NCI-H2107 (cell line): ENCODE results near the gene MORC3.
"Not testable (repeated sequence)": the region's sequence is repeated elsewhere in the genome, so short reads cannot be mapped to it uniquely, and the experiment has no call there.

Source experiments
- DNase-seq: peaks from one replicate; lab custom pipeline; 2025; lab: John Stamatoyannopoulos, UW

MORC3 gene

GRCh38 chr21:36319767-36320420 is at the start of gene MORC3:
Gene MORC3, plus strand, starts transcription at chr21:36320197. Its CDS starts 68 bp downstream, at chr21:36320265.
- peak; percentile 99 for DNase-seq

- DNase-seq: not testable (repeated sequence)
Observed at GRCh38 chr21:36270786-36271695, 49.0 kb upstream of the MORC3 start.

- no peak for DNase-seq
Observed at GRCh38 chr21:36274128-36274527, 45.9 kb upstream of the MORC3 start.

- no peak for DNase-seq
Observed at GRCh38 chr21:36282568-36283230, 37.3 kb upstream of the MORC3 start.

GRCh38 chr21:36283231-36283622 is 36.8 kb upstream of the MORC3 start:
- DNase-seq: not testable (repeated sequence)

GRCh38 chr21:36288651-36289243 is 31.2 kb upstream of the MORC3 start:
- no peak for DNase-seq

- no peak for DNase-seq
Observed at GRCh38 chr21:36291509-36291908, 28.5 kb upstream of the MORC3 start.

- DNase-seq: no peak
Observed at GRCh38 chr21:36297406-36297937, 22.5 kb upstream of the MORC3 start.

GRCh38 chr21:36297938-36298572 is 21.9 kb upstream of the MORC3 start:
- no peak for DNase-seq

- DNase-seq: no peak
Observed at GRCh38 chr21:36306872-36307534, 13.0 kb upstream of the MORC3 start.

GRCh38 chr21:36310016-36310415 is 10.0 kb upstream of the MORC3 start:
- DNase-seq: no peak

- not testable (repeated sequence) for DNase-seq
Observed at GRCh38 chr21:36313446-36313845, 6.6 kb upstream of the MORC3 start.

GRCh38 chr21:36316045-36316444 is 4.0 kb upstream of the MORC3 start:
- not testable (repeated sequence) for DNase-seq

GRCh38 chr21:36316872-36317484 is 3.0 kb upstream of the MORC3 start:
- DNase-seq: no peak

GRCh38 chr21:36319406-36319766 is 611 bp upstream of the MORC3 start:
- not testable (repeated sequence) for DNase-seq

GRCh38 chr21:36320421-36321324 is 676 bp downstream of the MORC3 start:
- peak; percentile 39 for DNase-seq

- DNase-seq: no peak
Observed at GRCh38 chr21:36321325-36322082, 1.5 kb downstream of the MORC3 start.

GRCh38 chr21:36322083-36322424 is 2.1 kb downstream of the MORC3 start:
- DNase-seq: no peak

- no peak for DNase-seq
Observed at GRCh38 chr21:36323032-36323431, 3.0 kb downstream of the MORC3 start.
